Transverse colon (tissue), 4 donors: ENCODE results near the gene MOB3B. TPM values are rescaled to one million over a fixed set of nuclear protein-coding genes. Genes with fewer than 3 reads are reported as not detected.

Experiments used
- DNase-seq: peaks from one replicate; pipeline ENCODE4 v3.0.0-alpha.2; 2019
- H3K27ac ChIP-seq, 4 donors: fragments of 200-600 bp; sonication (generic); 2 replicates each; pipeline ENCODE4 v1.5.1; 2016 to 2018; ENCODE audit warnings: inconsistent platforms in 4 of 4
- H3K27me3 ChIP-seq: fragments of 200-600 bp; sonication (generic); 2 replicates; pipeline ENCODE4 v1.5.1; 2017; ENCODE audit warnings: inconsistent platforms
- H3K36me3 ChIP-seq, 4 donors: fragments of 200-600 bp; sonication (generic); 2 replicates each; pipeline ENCODE4 v1.5.1; 2017 to 2019; ENCODE audit warnings: inconsistent platforms in 4 of 4
- H3K4me1 ChIP-seq, 4 donors: fragments of 200-600 bp; sonication (generic); 2 replicates each; pipeline ENCODE4 v1.5.1; 2017 to 2020; ENCODE audit warnings: inconsistent platforms in 4 of 4
- H3K4me3 ChIP-seq, 4 donors: fragments of 200-600 bp; sonication (generic); 1 replicate in 1 of 4; 2 replicates in 3 of 4; pipeline versions ENCODE4 v1.5.1 to v1.6.1; 2017 to 2019; ENCODE audit warnings: inconsistent platforms in 4 of 4
- H3K9me3 ChIP-seq, 2 donors: fragments of 200-600 bp; sonication (generic); 2 replicates each; pipeline ENCODE4 v1.5.1; 2017 to 2019; ENCODE audit warnings: inconsistent platforms in 2 of 2
- EP300 ChIP-seq: sonication (generic); formaldehyde crosslinking; IDR thresholded peaks from one replicate; pipeline ENCODE4 v1.6.1; 2017; ENCODE audit warnings: antibody characterized with exemption, low read depth
- POLR2A ChIP-seq: fragments of 450-650 bp; IDR thresholded peaks from one replicate; pipeline ENCODE4 v1.6.1; 2016; ENCODE audit warnings: antibody characterized with exemption, mild to moderate bottlenecking, moderate library complexity
- POLR2AphosphoS5 ChIP-seq, 3 donors: sonication (generic); formaldehyde crosslinking; IDR thresholded peaks; one replicate each; pipeline ENCODE4 v1.6.1; 2016; ENCODE audit warnings: antibody characterized with exemption in 3 of 3
- whole genome bisulfite sequencing, 2 donors: methylation state at CpG; one replicate each; pipeline ENCODE4 v1.1.5; 2018; ENCODE audit warnings: low coverage in 1 of 2; 5-methylcytosine and 5-hydroxymethylcytosine counted together
- in situ Hi-C, 4 donors: fragments of 200-750 bp; cut with MboI; loops; one replicate each; pipeline versions ENCODE4 v1.15.0 to v1.15.1; 2017; ENCODE audit warnings: low sequenced_read_pairs in 3 of 4, low pct_ligation_motif_present in 1 of 4, low pct_unique_long_range_greater_than_20kb in 1 of 4
- intact Hi-C: fragments of 100-400 bp; cut with DNase I; formaldehyde crosslinking; loops from one replicate; pipeline ENCODE4 v1.15.1; 2023; ENCODE audit warnings: low total_unique reads
- total RNA-seq, 4 donors: library from RNA; depleted of rRNA; stranded (reverse); fragments of >200 nt; gene quantifications; one replicate each; pipeline ENCODE4 v1.1.0, GENCODE V29; 2016
- TF ChIP-seq, protein P1 (sequence below), 5 experiments: fragments of 200-600 bp in 3 of 5; fragments of 450-650 bp in 2 of 5; sonication (generic) in 3 of 5; IDR thresholded peaks; 1 replicate in 2 of 5; 2 replicates in 3 of 5; pipeline ENCODE4 v1.5.1; 2016 to 2017; ENCODE audit warnings: antibody characterized with exemption in 5 of 5, inconsistent platforms in 3 of 5, mild to moderate bottlenecking in 2 of 5, moderate library complexity in 1 of 5

MOB3B gene
- total RNA-seq, 4 donors from 2014 or later, result 18.3 to 39.7 (median 29.1) TPM

GRCh38 chr9:27470291-27470856, 59.2 kb downstream of the MOB3B start:
- peaks cover 0 to 53% (median 22%) of the 10 kb centered on the region in 4 donors for H3K4me1 ChIP-seq
- no peak overlapping the region for H3K4me3 ChIP-seq
- peak overlapping the region in 1 of 4 donors; percentile 8 for H3K27ac ChIP-seq
- intact Hi-C loops, result no loop called here
- DNase-seq, result no peak
- no peaks in the 10 kb centered on the region for H3K36me3 ChIP-seq
- no peak for TF ChIP-seq EP300
- TF ChIP-seq POLR2AphosphoS5 (IDR thresholded peaks at IDR 0.05), result no peak
- TF ChIP-seq POLR2A, result no peak
- TF ChIP-seq, protein P1, sequence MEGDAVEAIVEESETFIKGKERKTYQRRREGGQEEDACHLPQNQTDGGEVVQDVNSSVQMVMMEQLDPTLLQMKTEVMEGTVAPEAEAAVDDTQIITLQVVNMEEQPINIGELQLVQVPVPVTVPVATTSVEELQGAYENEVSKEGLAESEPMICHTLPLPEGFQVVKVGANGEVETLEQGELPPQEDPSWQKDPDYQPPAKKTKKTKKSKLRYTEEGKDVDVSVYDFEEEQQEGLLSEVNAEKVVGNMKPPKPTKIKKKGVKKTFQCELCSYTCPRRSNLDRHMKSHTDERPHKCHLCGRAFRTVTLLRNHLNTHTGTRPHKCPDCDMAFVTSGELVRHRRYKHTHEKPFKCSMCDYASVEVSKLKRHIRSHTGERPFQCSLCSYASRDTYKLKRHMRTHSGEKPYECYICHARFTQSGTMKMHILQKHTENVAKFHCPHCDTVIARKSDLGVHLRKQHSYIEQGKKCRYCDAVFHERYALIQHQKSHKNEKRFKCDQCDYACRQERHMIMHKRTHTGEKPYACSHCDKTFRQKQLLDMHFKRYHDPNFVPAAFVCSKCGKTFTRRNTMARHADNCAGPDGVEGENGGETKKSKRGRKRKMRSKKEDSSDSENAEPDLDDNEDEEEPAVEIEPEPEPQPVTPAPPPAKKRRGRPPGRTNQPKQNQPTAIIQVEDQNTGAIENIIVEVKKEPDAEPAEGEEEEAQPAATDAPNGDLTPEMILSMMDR (IDR thresholded peaks at IDR 0.05), result no peak
- 95 to 100% methylated on average over 3 to 6 of the region's 6 CpGs for WGBS, 2 donors
- H3K27me3 ChIP-seq, result no peaks in the 10 kb centered on the region
- no peaks in the 10 kb centered on the region for H3K9me3 ChIP-seq
- in situ Hi-C loops, result no loop called here

DNA sequence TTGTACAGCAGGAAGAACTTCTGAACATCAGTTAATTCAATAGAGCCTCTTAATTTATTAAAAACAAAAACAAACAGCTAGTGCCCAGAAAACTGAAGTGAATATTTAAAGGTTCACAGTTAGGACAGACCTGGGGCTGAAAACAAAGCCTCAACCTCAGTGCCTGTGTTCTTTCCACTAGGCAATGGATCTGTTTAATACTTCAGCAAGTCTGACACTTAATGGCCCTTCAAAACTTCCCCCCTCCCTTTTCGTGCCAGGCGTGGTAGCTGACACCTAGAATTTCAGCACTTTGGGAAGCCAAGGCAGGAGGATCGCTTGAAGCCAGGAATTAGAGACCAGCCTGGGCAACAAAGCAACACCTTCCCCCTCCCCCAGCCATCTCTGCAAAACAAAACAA, 60.1 kb downstream of the MOB3B start:
- no peak overlapping the region for H3K4me3 ChIP-seq
- intact Hi-C loops, result no loop called here

GRCh38 chr9:27468462-27469110, 61.0 kb downstream of the MOB3B start:
- intact Hi-C loops, result no loop called here
- no peak for DNase-seq
- 61 to 84% methylated on average over 2 to 5 of the region's 5 CpGs for WGBS, 2 donors
- H3K4me3 ChIP-seq, result no peak overlapping the region
- H3K4me1 ChIP-seq, result peaks cover 0 to 50% (median 20%) of the 10 kb centered on the region in 4 donors
- peak overlapping the region in 3 of 4 donors; percentile 22 to 46 (median 24) for H3K27ac ChIP-seq
- TF ChIP-seq EP300 (no peak), POLR2A (no peak), POLR2AphosphoS5 (IDR thresholded peaks at IDR 0.05) (no peak)
- TF ChIP-seq, protein P1 (IDR thresholded peaks at IDR 0.05), result no peak
- H3K36me3 ChIP-seq, result no peaks in the 10 kb centered on the region
- in situ Hi-C loops, result no loop called here
- no peaks in the 10 kb centered on the region for H3K9me3 ChIP-seq
- no peaks in the 10 kb centered on the region for H3K27me3 ChIP-seq

More for the DNA sequence above, 60.1 kb downstream of the MOB3B start:
- TF ChIP-seq POLR2AphosphoS5 (IDR thresholded peaks at IDR 0.05) (peak in 1 of 3 donors; percentile 33), POLR2A (no peak)
- peaks cover 0 to 55% (median 23%) of the 10 kb centered on the region in 4 donors for H3K4me1 ChIP-seq
- peak overlapping the region in 2 of 4 donors; percentile 22 to 46 for H3K27ac ChIP-seq
- 80% methylated on average over 3 of the region's 3 CpGs; no CpG with 5 or more reads in 1 of the 2 donors for WGBS, 2 donors
- no peaks in the 10 kb centered on the region for H3K36me3 ChIP-seq
- no peak for DNase-seq
- in situ Hi-C loops, result no loop called here
- no peaks in the 10 kb centered on the region for H3K27me3 ChIP-seq
- no peaks in the 10 kb centered on the region for H3K9me3 ChIP-seq

- no peaks in the 10 kb centered on the region for H3K27me3 ChIP-seq
- DNase-seq, result no peak
- H3K9me3 ChIP-seq, result no peaks in the 10 kb centered on the region
- H3K4me1 ChIP-seq, result peaks cover 0 to 50% (median 18%) of the 10 kb centered on the region in 4 donors
- in situ Hi-C loops (no loop called here), intact Hi-C loops (no loop called here)
- no peak overlapping the region for H3K4me3 ChIP-seq
- H3K27ac ChIP-seq, result no peak overlapping the region
- TF ChIP-seq POLR2AphosphoS5 (IDR thresholded peaks at IDR 0.05) (no peak), POLR2A (no peak), EP300 (no peak)
- TF ChIP-seq, protein P1 (IDR thresholded peaks at IDR 0.05), result no peak
- no peaks in the 10 kb centered on the region for H3K36me3 ChIP-seq
- WGBS, 2 donors, result 64 to 80% methylated on average over 1 of the region's 1 CpG
Measured at GRCh38 chr9:27468000-27468399, 61.6 kb downstream of the MOB3B start.
